ENCODE results near the gene FCHO2. TPM values are rescaled to one million over a fixed set of nuclear protein-coding genes. Genes with fewer than 3 reads are reported as not detected.
"Not testable (repeated sequence)": the region's sequence is repeated elsewhere in the genome, so short reads cannot be mapped to it uniquely, and the experiment has no call there.

The FCHO2 gene
- polyA plus RNA-seq, 1 donor from 2014 or later = 1.3 TPM

- Mint-ChIP-seq H3K9me3 (peaks cover 0 to under 1% (median 0%) of the 10 kb centered on the region in 3 donors), H3K4me1 (no peaks in the 10 kb centered on the region), H3K4me3 (no peak overlapping the region), H3K27me3 (no peaks in the 10 kb centered on the region), H3K27ac (no peak overlapping the region), H3K36me3 (peaks cover 4% of the 10 kb centered on the region)
Measured at GRCh38 chr5:72999916-73000315, 44.1 kb downstream of the FCHO2 start.

GRCh38 chr5:73005886-73006285, 50.0 kb downstream of the FCHO2 start:
- no peaks in the 10 kb centered on the region for H3K4me1 Mint-ChIP-seq
- no peaks in the 10 kb centered on the region for H3K27me3 Mint-ChIP-seq

GRCh38 chr5:73007051-73007450, 51.2 kb downstream of the FCHO2 start:
- no peak overlapping the region for H3K4me3 Mint-ChIP-seq
- H3K4me1 Mint-ChIP-seq = no peaks in the 10 kb centered on the region
- no peak overlapping the region for H3K27ac Mint-ChIP-seq
- H3K9me3 Mint-ChIP-seq = no peaks in the 10 kb centered on the region
- H3K27me3 Mint-ChIP-seq = no peaks in the 10 kb centered on the region
- H3K36me3 Mint-ChIP-seq = peaks cover 10% of the 10 kb centered on the region

More at GRCh38 chr5:73005886-73006285, 50.0 kb downstream of the FCHO2 start:
- H3K27ac Mint-ChIP-seq = no peak overlapping the region
- no peak overlapping the region for H3K4me3 Mint-ChIP-seq
- no peaks in the 10 kb centered on the region for H3K9me3 Mint-ChIP-seq
- H3K36me3 Mint-ChIP-seq = peaks cover 9% of the 10 kb centered on the region

- Mint-ChIP-seq H3K9me3 (no peaks in the 10 kb centered on the region), H3K4me1 (no peaks in the 10 kb centered on the region), H3K27me3 (no peaks in the 10 kb centered on the region), H3K4me3 (no peak overlapping the region), H3K27ac (no peak overlapping the region), H3K36me3 (peaks cover 10% of the 10 kb centered on the region)
Measured at GRCh38 chr5:73008831-73009230, 53.0 kb downstream of the FCHO2 start.

- H3K36me3 Mint-ChIP-seq, H3K4me1 Mint-ChIP-seq, H3K4me3 Mint-ChIP-seq, H3K9me3 Mint-ChIP-seq, H3K27me3 Mint-ChIP-seq, H3K27ac Mint-ChIP-seq: not testable (repeated sequence)
Measured at GRCh38 chr5:73011612-73012011, 55.8 kb downstream of the FCHO2 start.

- H3K36me3 Mint-ChIP-seq = peaks cover 7% of the 10 kb centered on the region
- no peaks in the 10 kb centered on the region for H3K27me3 Mint-ChIP-seq
- no peaks in the 10 kb centered on the region for H3K4me1 Mint-ChIP-seq
- H3K4me3 Mint-ChIP-seq = no peak overlapping the region
- no peaks in the 10 kb centered on the region for H3K9me3 Mint-ChIP-seq
- no peak overlapping the region for H3K27ac Mint-ChIP-seq
Measured at GRCh38 chr5:73018892-73019291, 63.1 kb downstream of the FCHO2 start.

- H3K36me3 Mint-ChIP-seq = peaks cover 7% of the 10 kb centered on the region
- no peaks in the 10 kb centered on the region for H3K4me1 Mint-ChIP-seq
- H3K27me3 Mint-ChIP-seq = no peaks in the 10 kb centered on the region
- no peaks in the 10 kb centered on the region for H3K9me3 Mint-ChIP-seq
- no peak overlapping the region for H3K4me3 Mint-ChIP-seq
- H3K27ac Mint-ChIP-seq = no peak overlapping the region
Measured at GRCh38 chr5:73019766-73020165, 63.9 kb downstream of the FCHO2 start.

- Mint-ChIP-seq H3K36me3 (peaks cover 14% of the 10 kb centered on the region), H3K27me3 (no peaks in the 10 kb centered on the region), H3K9me3 (no peaks in the 10 kb centered on the region), H3K4me1 (no peaks in the 10 kb centered on the region), H3K27ac (no peak overlapping the region), H3K4me3 (no peak overlapping the region)
Measured at GRCh38 chr5:73022471-73023169, 66.8 kb downstream of the FCHO2 start.

- not testable (repeated sequence) for H3K27ac Mint-ChIP-seq, H3K4me1 Mint-ChIP-seq, H3K27me3 Mint-ChIP-seq, H3K9me3 Mint-ChIP-seq, H3K4me3 Mint-ChIP-seq
- peaks cover 12% of the 10 kb centered on the region for H3K36me3 Mint-ChIP-seq
Measured at GRCh38 chr5:73024946-73025544, 69.2 kb downstream of the FCHO2 start.

GRCh38 chr5:73027361-73027760, 71.5 kb downstream of the FCHO2 start:
- Mint-ChIP-seq H3K4me3 (no peak overlapping the region), H3K27me3 (no peaks in the 10 kb centered on the region), H3K27ac (no peak overlapping the region), H3K9me3 (no peaks in the 10 kb centered on the region), H3K36me3 (peaks cover 13% of the 10 kb centered on the region), H3K4me1 (no peaks in the 10 kb centered on the region)

- H3K9me3 Mint-ChIP-seq = no peaks in the 10 kb centered on the region
- no peaks in the 10 kb centered on the region for H3K4me1 Mint-ChIP-seq
- no peak overlapping the region for H3K4me3 Mint-ChIP-seq
- peaks cover 13% of the 10 kb centered on the region for H3K36me3 Mint-ChIP-seq
- no peaks in the 10 kb centered on the region for H3K27me3 Mint-ChIP-seq
- no peak overlapping the region for H3K27ac Mint-ChIP-seq
Measured at GRCh38 chr5:73027816-73028215, 72.0 kb downstream of the FCHO2 start.

GRCh38 chr5:73028991-73029595, 73.3 kb downstream of the FCHO2 start:
- no peaks in the 10 kb centered on the region for H3K4me1 Mint-ChIP-seq
- H3K4me3 Mint-ChIP-seq = no peak overlapping the region
- H3K27ac Mint-ChIP-seq = no peak overlapping the region

GRCh38 chr5:73030531-73030930, 74.7 kb downstream of the FCHO2 start:
- H3K4me3 Mint-ChIP-seq = no peak overlapping the region
- no peaks in the 10 kb centered on the region for H3K27me3 Mint-ChIP-seq
- H3K9me3 Mint-ChIP-seq = no peaks in the 10 kb centered on the region
- H3K27ac Mint-ChIP-seq = no peak overlapping the region
- H3K4me1 Mint-ChIP-seq = no peaks in the 10 kb centered on the region
- H3K36me3 Mint-ChIP-seq = peaks cover 13% of the 10 kb centered on the region

More at GRCh38 chr5:73028991-73029595, 73.3 kb downstream of the FCHO2 start:
- Mint-ChIP-seq H3K9me3 (no peaks in the 10 kb centered on the region), H3K36me3 (peaks cover 13% of the 10 kb centered on the region), H3K27me3 (no peaks in the 10 kb centered on the region)

- no peaks in the 10 kb centered on the region for H3K27me3 Mint-ChIP-seq
- H3K4me1 Mint-ChIP-seq = no peaks in the 10 kb centered on the region
- H3K27ac Mint-ChIP-seq = no peak overlapping the region
- no peaks in the 10 kb centered on the region for H3K9me3 Mint-ChIP-seq
- no peak overlapping the region for H3K4me3 Mint-ChIP-seq
- peaks cover 9% of the 10 kb centered on the region for H3K36me3 Mint-ChIP-seq
Measured at GRCh38 chr5:73030995-73031394, 75.2 kb downstream of the FCHO2 start.

GRCh38 chr5:73031839-73032238, 76.0 kb downstream of the FCHO2 start:
- Mint-ChIP-seq H3K27ac (no peak overlapping the region), H3K27me3 (no peaks in the 10 kb centered on the region), H3K4me1 (no peaks in the 10 kb centered on the region), H3K4me3 (no peak overlapping the region), H3K9me3 (no peaks in the 10 kb centered on the region), H3K36me3 (peaks cover 7% of the 10 kb centered on the region)

- Mint-ChIP-seq H3K27me3 (no peaks in the 10 kb centered on the region), H3K4me3 (no peak overlapping the region), H3K36me3 (peaks cover 4% of the 10 kb centered on the region), H3K4me1 (no peaks in the 10 kb centered on the region), H3K27ac (no peak overlapping the region), H3K9me3 (no peaks in the 10 kb centered on the region)
Measured at GRCh38 chr5:73032635-73033034, 76.8 kb downstream of the FCHO2 start.

Measured in IgD-negative memory B cell (primary cell).